C4-2B (cell line): ENCODE data around the gene SEZ6L2.

Experiments used
- H3K27ac ChIP-seq: fragments of 450-650 bp; 2 replicates; pipeline ENCODE4 v1.5.1; 2017
- ZFX ChIP-seq: fragments of 450-650 bp; IDR thresholded peaks from 2 replicates; pipeline ENCODE4 v1.6.1; 2017
- TF ChIP-seq, protein P1 (sequence below): fragments of 450-650 bp; conservative IDR thresholded peaks from 2 replicates; pipeline ENCODE4 v1.5.1; 2017; ENCODE audit warnings: mild to moderate bottlenecking

SEZ6L2 gene

DNA sequence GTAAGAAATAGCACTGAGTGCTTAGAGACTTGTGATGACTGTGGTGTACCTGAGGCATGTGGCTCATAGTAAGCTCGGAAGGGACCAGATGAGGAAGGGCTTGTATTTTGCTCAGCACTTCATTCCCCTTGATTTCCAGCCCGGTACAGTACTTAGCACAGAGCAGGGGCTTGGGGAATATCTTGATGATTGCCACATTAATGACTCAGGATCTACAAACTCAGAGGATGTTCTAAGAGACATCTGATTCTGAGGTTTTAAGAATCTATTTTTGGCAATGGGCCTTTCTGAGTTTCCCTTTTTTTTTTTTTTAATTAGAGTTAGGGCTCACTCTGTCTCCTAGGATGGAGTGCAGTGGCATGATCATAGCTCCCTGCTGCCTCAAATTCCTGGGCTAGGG, 10.0 kb upstream of the SEZ6L2 start:
- no peak for TF ChIP-seq ZFX
- TF ChIP-seq, protein P1, sequence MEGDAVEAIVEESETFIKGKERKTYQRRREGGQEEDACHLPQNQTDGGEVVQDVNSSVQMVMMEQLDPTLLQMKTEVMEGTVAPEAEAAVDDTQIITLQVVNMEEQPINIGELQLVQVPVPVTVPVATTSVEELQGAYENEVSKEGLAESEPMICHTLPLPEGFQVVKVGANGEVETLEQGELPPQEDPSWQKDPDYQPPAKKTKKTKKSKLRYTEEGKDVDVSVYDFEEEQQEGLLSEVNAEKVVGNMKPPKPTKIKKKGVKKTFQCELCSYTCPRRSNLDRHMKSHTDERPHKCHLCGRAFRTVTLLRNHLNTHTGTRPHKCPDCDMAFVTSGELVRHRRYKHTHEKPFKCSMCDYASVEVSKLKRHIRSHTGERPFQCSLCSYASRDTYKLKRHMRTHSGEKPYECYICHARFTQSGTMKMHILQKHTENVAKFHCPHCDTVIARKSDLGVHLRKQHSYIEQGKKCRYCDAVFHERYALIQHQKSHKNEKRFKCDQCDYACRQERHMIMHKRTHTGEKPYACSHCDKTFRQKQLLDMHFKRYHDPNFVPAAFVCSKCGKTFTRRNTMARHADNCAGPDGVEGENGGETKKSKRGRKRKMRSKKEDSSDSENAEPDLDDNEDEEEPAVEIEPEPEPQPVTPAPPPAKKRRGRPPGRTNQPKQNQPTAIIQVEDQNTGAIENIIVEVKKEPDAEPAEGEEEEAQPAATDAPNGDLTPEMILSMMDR: no peak
- no peak overlapping the region for H3K27ac ChIP-seq

DNA sequence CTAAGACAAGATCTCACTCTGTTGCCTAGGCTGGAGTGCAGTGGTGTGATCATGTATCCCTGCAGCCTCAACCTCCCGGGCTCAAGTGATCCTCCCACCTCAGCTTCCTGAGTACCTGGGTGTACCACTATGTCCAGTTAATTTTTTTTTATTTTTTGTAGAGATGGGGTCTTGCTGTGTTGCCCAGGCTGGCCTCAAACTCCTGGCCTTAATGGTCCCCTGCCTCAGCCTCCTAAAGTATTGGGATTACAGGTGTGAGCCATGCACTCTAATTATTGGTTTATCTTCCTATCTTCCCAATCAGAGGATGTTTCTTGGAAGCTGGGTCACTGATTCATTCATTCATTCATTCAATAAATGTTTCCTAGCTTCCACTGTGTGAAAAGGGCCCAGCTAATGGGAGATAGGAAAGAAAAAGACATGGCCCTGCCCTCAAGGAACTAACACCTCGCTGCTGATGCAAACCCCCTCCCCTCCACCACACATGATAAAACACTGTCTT, 9.4 kb upstream of the SEZ6L2 start:
- no peak overlapping the region for H3K27ac ChIP-seq
- TF ChIP-seq, protein P1: no peak
- TF ChIP-seq ZFX: no peak

DNA sequence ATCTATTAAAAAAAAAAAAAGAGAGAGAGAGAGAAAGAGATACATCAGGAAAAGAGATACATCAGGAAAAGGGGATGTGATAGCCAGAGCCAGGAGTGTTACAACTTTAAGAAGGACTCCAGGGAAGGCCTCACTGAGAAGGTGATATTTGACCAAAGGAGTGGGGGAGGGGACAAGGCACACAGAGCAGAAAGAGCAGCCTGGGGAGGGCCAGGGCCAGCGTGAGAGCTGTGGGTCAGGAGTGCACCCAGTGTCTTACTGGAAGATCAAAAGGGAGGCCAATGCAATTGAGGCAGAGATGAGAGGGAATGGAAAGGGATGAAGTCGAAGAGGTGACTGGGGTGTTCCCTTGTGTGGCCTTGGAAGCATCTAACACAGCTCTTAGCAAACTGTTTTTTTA, 8.6 kb upstream of the SEZ6L2 start:
- no peak for TF ChIP-seq ZFX
- TF ChIP-seq, protein P1: no peak

DNA sequence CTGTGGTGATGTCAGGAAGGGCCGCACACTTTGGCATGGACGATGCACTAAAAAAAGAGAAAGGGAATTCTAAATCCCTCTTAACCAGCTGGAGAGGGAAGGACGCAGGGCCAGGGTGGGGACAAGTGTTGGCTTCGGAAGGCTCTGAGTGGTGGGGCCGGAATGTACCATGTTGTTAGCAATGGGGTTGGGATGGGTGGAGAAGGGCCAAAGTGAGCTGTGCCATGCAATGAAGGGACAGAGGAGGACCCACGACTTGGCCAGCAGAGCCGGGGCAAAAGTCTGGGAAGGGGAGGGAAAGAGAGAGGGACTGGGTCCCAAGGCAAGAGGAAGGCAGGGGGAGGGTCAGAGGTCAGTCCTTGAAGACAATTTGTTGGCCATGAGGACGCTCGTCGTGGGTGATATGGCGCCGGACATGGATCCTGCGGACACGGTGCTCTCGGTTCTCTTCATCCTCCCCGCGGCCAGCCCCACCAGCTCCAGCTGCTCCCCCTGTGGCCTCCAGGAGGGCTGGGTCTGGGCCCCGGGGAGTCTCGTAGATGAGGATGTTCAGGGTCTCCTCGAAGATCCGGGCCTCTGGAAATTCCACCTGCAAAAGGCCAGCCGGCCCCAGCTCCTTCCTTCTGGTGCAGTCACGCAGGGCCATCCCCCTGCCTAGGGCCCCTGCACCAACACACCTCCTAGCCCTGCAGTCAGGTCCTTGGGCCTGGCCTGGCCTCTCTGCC, 7.3 kb upstream of the SEZ6L2 start:
- no peak for TF ChIP-seq ZFX
- TF ChIP-seq, protein P1: no peak
- H3K27ac ChIP-seq: no peak overlapping the region

More for the DNA sequence above, 8.6 kb upstream of the SEZ6L2 start:
- no peak overlapping the region for H3K27ac ChIP-seq

DNA sequence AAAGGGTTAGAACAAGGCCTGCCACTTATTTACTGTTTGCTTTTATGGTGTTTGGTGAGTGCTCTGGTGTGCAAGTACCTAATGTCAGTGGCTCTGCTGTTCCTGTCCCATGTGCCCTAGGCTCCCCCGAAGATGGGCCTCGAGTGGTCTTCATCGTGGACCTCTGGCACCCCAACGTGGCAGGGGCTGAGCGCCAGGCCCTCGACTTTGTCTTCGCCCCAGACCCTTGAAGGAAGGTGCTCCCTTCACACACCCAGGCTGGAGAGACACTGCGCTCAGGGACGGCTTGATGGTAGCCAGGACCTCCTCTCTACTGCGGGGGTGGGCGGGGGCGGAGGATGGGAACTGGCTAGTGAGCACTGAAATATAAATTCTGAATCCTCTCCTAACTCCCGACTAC, 6.3 kb upstream of the SEZ6L2 start:
- H3K27ac ChIP-seq: no peak overlapping the region
- TF ChIP-seq, protein P1: no peak
- TF ChIP-seq ZFX: no peak

DNA sequence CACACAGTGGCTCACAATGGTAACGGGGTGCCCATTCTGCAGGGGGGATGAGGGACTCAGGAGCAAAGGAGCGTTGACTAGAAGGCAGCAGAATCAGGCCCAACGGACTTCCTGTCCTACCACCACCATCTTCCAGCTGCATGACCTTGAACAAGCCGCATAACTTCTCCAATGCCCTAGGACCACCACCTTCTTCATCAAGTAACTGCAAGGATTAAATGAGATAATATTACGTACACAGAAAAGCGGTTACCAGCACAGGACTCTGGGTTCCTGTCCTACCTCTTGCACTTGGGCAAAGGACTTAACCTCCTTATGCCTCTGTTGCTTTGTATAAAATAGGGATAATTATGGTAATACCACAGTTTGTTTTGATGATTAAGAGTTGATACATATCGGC, 5.6 kb upstream of the SEZ6L2 start:
- TF ChIP-seq, protein P1: no peak
- TF ChIP-seq ZFX: no peak
- H3K27ac ChIP-seq: no peak overlapping the region

DNA sequence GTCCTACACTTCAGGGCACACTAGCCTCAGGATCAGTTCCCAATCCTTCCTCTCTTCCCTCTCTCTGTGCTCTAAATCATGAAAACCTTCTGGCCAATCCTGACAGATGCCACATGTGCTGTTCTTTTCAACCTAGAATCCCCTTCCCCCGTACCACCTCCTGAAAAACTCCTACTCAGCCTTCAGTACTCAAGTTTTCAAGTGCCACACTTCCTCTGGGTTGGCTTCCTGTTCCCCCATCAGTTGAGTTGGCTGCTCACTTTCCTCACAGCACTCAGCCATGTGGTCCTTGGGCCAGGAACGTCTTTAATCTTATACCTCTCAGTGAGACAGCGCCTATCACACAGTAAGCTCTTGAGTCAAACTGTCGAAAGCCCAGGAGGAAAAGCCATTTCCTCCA, 4.2 kb upstream of the SEZ6L2 start:
- TF ChIP-seq ZFX: no peak
- TF ChIP-seq, protein P1: no peak
- no peak overlapping the region for H3K27ac ChIP-seq
